GM12875 (cell line): Measurements from ENCODE around the gene DUOXA1.
"Not testable (repeated sequence)": the region's sequence is repeated elsewhere in the genome, so short reads cannot be mapped to it uniquely, and the experiment has no call there.

Source experiments
- H3K4me3 ChIP-seq: one replicate; pipeline ENCODE4 v1.5.1; 2011; ENCODE audit warnings: low read depth, low read length, control low read depth
- TF ChIP-seq, protein P1 (sequence below): IDR thresholded peaks from 2 replicates; pipeline ENCODE4 v1.5.1; 2011; ENCODE audit warnings: low read depth, mild to moderate bottlenecking, control low read depth, inconsistent platforms, low read length, moderate library complexity, borderline replicate concordance; ENCODE audit not compliant: insufficient read depth

DUOXA1 gene

DNA sequence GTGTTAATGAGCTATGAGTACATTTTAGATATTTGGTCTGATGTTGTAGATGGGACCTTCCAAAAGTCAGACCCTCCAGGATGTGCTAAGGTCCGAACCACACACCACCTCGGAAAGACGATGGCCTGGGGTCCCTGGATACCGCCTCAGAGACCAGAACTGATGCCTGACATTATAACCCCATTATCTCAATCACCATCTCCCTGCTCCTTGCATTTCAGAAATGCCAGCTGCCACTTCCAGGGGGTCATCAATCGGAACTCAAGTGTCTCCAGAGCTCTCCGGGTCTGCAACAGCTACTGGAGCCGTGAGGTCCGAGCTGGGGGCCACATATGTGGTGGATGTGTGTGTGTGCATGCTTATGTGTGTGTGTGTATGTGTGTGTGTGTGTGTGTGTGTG, 8.0 kb upstream of the DUOXA1 start:
- TF ChIP-seq, protein P1, sequence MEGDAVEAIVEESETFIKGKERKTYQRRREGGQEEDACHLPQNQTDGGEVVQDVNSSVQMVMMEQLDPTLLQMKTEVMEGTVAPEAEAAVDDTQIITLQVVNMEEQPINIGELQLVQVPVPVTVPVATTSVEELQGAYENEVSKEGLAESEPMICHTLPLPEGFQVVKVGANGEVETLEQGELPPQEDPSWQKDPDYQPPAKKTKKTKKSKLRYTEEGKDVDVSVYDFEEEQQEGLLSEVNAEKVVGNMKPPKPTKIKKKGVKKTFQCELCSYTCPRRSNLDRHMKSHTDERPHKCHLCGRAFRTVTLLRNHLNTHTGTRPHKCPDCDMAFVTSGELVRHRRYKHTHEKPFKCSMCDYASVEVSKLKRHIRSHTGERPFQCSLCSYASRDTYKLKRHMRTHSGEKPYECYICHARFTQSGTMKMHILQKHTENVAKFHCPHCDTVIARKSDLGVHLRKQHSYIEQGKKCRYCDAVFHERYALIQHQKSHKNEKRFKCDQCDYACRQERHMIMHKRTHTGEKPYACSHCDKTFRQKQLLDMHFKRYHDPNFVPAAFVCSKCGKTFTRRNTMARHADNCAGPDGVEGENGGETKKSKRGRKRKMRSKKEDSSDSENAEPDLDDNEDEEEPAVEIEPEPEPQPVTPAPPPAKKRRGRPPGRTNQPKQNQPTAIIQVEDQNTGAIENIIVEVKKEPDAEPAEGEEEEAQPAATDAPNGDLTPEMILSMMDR, result no peak

DNA sequence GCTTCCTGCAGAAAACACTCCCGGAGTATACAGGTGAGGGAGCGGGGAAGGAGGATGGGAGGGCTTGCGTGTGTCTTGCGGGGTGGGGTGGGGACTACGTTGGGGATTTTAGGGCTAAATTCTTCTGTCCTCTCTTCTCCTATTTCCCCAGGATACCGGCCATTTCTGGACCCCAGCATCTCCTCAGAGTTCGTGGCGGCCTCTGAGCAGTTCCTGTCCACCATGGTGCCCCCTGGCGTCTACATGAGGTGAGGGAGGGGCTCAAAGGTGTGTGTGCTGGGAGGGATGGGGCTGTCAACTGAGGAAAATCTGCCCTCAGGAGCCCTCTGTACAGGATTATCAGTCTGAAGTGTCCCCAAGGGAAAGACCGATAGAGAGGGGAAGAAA, 6.7 kb upstream of the DUOXA1 start:
- no peak overlapping the region for H3K4me3 ChIP-seq
- TF ChIP-seq, protein P1, result peak; percentile 21; the same call in 1 of the 2 replicates

More for the DNA sequence above, 8.0 kb upstream of the DUOXA1 start:
- H3K4me3 ChIP-seq, result no peak overlapping the region

DNA sequence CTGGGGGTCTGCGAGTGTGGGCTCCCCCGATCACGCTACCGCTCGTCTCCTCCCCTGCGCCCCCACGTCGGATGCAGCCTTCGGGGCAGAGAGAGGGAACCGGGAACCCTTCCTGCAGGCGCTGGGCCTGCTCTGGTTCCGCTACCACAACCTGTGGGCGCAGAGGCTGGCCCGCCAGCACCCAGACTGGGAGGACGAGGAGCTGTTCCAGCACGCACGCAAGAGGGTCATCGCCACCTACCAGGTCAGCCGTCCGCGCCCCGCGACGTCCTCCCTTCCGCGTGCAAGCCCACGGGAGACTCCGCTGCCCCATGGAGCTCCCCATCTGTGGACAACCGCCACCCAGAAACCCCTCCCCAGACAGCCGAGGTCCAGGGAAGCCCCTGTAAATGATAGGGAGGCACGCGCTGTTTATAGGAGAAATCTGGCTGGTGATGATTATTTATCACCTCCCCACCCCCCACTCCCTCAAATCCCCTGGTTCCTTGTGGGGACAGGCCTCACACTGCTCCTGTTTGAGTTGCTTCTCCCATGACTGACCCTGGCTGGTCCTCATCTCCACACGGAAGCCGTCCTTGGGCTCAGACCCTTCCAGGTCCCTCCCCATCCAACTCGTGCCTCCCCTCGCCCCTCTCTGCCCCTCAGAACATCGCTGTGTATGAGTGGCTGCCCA, 6.2 kb upstream of the DUOXA1 start:
- H3K4me3 ChIP-seq, result not testable (repeated sequence)

DNA sequence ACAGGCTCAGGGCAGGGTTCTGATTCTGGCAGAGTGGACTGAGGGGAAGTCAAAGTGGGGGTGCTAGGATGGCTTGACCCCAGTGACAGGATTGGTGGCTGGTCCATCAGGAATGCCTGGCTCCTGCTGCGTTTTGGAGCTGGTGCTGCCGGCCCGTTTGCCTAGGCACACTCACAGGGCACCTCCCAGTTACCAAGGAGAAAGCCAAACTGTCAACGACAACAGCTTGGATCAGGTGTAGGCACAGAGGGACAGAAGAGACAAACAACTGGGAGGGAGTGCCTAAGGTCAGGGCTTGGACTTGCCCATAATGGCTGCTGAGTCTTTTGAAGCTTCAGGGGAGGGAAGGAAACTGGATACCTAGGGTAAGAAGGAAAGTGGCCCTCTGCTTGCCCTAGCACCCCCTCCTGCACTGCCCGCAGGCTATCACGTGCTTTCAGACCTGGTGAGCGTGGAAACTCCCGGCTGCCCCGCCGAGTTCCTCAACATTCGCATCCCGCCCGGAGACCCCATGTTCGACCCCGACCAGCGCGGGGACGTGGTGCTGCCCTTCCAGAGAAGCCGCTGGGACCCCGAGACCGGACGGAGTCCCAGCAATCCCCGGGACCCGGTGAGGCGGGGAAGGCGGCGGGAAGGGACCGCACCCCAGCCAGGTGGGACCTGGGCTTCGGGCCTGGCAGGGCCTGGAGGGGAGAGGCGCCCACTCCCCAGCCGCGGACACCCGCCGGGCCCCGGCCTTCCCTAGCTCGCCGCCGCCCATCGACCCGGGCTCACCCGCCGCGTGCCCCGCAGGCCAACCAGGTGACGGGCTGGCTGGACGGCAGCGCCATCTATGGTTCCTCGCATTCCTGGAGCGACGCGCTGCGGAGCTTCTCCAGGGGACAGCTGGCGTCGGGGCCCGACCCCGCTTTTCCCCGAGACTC, 5.3 kb upstream of the DUOXA1 start:
- no peak overlapping the region for H3K4me3 ChIP-seq

DNA sequence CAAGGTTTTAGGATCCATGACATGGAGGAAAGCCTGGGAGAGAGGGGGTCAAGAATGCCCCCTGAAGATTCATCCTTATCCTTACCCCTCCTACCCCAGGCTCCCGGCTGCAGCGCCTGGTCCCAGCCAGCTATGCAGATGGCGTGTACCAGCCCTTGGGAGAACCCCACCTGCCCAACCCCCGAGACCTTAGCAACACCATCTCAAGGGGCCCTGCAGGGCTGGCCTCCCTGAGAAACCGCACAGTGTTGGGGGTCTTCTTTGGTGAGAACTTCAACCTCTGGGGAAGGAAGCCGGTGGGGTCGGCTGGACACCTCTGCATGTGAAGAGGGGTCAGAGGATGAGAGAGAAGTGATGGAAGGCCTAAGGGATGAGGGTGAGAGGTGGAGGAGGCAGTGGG, 4.4 kb upstream of the DUOXA1 start:
- TF ChIP-seq, protein P1, result no peak
- H3K4me3 ChIP-seq, result no peak overlapping the region

More for the DNA sequence above, 5.3 kb upstream of the DUOXA1 start:
- TF ChIP-seq, protein P1, result no peak

DNA sequence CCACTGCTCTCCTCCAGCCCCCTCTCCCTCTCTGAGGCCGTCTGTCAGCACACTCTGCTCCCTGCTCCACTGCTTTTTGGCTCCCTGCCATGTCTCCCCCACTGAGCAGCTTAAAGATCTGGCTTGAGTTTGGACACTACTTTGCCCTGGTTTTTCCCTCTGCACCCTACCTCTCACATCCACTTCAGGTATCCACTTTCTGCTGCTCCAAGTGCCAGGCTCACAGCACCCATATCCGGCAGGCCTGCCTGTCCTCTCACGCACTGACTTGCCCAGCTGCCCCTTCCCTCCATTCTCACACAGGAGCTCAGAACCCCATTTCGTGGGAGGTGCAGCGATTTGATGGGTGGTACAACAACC, 3.9 kb upstream of the DUOXA1 start:
- TF ChIP-seq, protein P1, result no peak
- H3K4me3 ChIP-seq, result no peak overlapping the region

DNA sequence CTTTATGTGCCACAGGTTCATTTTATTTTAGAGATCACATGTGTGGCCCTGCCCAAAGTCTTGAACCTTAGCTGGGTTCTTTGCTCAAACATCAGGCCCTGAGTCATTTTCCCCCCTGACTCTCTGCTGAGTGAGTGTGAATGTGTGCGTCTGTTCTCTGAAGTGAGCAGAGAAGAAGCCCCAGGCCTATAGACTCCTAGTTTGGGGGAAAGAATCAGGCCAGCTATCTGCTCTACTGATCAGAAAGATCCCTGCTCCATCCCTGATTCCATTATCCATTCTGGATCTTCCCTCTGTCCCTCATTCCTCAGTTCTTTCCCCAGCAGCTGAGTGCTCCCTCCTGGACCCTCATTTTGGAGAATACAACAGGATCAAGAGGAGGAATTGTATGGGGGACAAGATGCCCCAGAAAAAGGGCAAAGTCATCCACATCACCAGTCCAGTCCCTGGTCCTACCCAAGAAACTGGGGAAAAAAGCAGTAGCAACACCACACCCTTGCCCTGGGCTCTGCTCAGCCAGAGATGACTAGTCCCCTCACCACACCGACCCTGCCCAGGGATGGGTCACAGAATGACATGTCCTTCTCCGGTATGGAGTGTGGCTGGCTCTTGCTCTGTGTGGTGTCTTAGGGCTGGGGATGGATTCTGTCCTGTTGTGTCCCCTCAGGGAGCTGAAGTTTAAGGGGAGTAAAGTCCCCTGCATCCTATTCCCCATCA, 3.3 kb upstream of the DUOXA1 start:
- H3K4me3 ChIP-seq, result no peak overlapping the region
- TF ChIP-seq, protein P1, result no peak
